Fibroblast of lung (primary cell): ENCODE data around the gene TNFRSF19.

ENCODE experiments used
- EZH2 ChIP-seq: IDR thresholded peaks from 2 replicates; pipeline ENCODE4 v1.5.1; 2012; ENCODE audit warnings: low read length, control low read depth, mild to moderate bottlenecking; ENCODE audit errors: missing control alignments
- TF ChIP-seq, protein P1 (sequence below), 2 donors: IDR thresholded peaks in 1 of 2; conservative IDR thresholded peaks in 1 of 2; 1 replicate in 1 of 2; 2 replicates in 1 of 2; pipeline ENCODE4 v1.5.1; 2011 to 2012; ENCODE audit warnings: low read length in 2 of 2, control low read depth in 1 of 2, inconsistent platforms in 1 of 2, low read depth in 1 of 2, mild to moderate bottlenecking in 1 of 2

DNA sequence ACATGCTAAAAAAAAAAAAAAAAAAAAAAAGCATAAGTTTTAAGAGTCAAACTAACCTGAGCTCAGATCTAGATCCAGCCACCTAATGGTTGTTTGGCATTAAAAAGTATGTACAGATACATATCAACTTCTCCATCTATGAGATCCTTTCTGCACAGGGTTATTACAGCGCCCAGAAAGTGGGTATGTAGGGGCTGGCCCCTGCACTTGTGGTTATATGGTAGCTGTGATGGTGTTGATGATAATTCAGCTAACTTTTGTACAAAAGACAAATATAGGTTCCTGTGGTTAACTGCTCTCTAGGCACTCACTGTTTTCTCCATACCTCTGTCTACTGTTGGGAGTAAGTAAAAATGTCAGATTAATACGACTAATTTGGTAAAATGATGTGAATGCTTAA is 81.7 kb downstream of the TNFRSF19 start:
- TF ChIP-seq, protein P1, sequence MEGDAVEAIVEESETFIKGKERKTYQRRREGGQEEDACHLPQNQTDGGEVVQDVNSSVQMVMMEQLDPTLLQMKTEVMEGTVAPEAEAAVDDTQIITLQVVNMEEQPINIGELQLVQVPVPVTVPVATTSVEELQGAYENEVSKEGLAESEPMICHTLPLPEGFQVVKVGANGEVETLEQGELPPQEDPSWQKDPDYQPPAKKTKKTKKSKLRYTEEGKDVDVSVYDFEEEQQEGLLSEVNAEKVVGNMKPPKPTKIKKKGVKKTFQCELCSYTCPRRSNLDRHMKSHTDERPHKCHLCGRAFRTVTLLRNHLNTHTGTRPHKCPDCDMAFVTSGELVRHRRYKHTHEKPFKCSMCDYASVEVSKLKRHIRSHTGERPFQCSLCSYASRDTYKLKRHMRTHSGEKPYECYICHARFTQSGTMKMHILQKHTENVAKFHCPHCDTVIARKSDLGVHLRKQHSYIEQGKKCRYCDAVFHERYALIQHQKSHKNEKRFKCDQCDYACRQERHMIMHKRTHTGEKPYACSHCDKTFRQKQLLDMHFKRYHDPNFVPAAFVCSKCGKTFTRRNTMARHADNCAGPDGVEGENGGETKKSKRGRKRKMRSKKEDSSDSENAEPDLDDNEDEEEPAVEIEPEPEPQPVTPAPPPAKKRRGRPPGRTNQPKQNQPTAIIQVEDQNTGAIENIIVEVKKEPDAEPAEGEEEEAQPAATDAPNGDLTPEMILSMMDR (conservative IDR thresholded peaks at IDR 0.05 in 1 of 2, IDR thresholded peaks at IDR 0.05 in 1 of 2; ENCODE audit: low read depth in 1 of 2, low read length in 2 of 2), result no peak
- TF ChIP-seq EZH2, result no peak
